A673 (cell line): Measurements from ENCODE around the gene CHD8.

ENCODE experiments used
- CTCF ChIP-seq: fragments of 300-800, 200-600 bp; sonication (generic); conservative IDR thresholded peaks from 2 replicates; pipeline ENCODE4 v1.5.1; 2017; ENCODE audit warnings: low read depth, mild to moderate bottlenecking, antibody characterized with exemption, low read length, moderate library complexity, mixed read lengths
- EZH2 ChIP-seq: fragments of 200-600 bp; sonication (generic); IDR thresholded peaks from 2 replicates; pipeline ENCODE4 v1.6.1; 2017; ENCODE audit warnings: borderline replicate concordance, low read depth, mild to moderate bottlenecking, mixed read lengths, antibody characterized with exemption, low read length; ENCODE audit not compliant: poor library complexity, severe bottlenecking

- TF ChIP-seq CTCF = no peak
- no peak for TF ChIP-seq EZH2
Measured at GRCh38 chr14:21405097-21405496, 50.8 kb downstream of the CHD8 start.
